ENCODE measurements around the gene GPX6.
"Not testable (repeated sequence)": the region's sequence is repeated elsewhere in the genome, so short reads cannot be mapped to it uniquely, and the experiment has no call there.

Gene GPX6

GRCh38 chr6:28515676-28516075 is at the start of gene GPX6:
Gene GPX6, minus strand, starts transcription at chr6:28515793. Its CDS starts 50 bp downstream, at chr6:28515743.
- DNase-seq: no peak

- DNase-seq: no peak
Observed at GRCh38 chr6:28563430-28564095, 48.0 kb upstream of the GPX6 start.

GRCh38 chr6:28558629-28559028 is 43.0 kb upstream of the GPX6 start:
- DNase-seq: no peak

- DNase-seq: no peak
Observed at GRCh38 chr6:28555136-28555535, 39.5 kb upstream of the GPX6 start.

GRCh38 chr6:28553986-28554881 is 38.6 kb upstream of the GPX6 start:
- DNase-seq: no peak

GRCh38 chr6:28553384-28553985 is 37.9 kb upstream of the GPX6 start:
- DNase-seq: no peak

- DNase-seq: no peak
Observed at GRCh38 chr6:28551891-28552666, 36.5 kb upstream of the GPX6 start.

- DNase-seq: not testable (repeated sequence)
Observed at GRCh38 chr6:28547003-28547402, 31.4 kb upstream of the GPX6 start.

- no peak for DNase-seq
Observed at GRCh38 chr6:28545955-28546354, 30.4 kb upstream of the GPX6 start.

- DNase-seq: no peak
Observed at GRCh38 chr6:28543651-28544610, 28.3 kb upstream of the GPX6 start.

GRCh38 chr6:28542440-28543296 is 27.1 kb upstream of the GPX6 start:
- peak; percentile 76 for DNase-seq

GRCh38 chr6:28541996-28542395 is 26.4 kb upstream of the GPX6 start:
- no peak for DNase-seq

- DNase-seq: peak; percentile 16
Observed at GRCh38 chr6:28537509-28538140, 22.0 kb upstream of the GPX6 start.

GRCh38 chr6:28537065-28537464 is 21.5 kb upstream of the GPX6 start:
- no peak for DNase-seq

- DNase-seq: no peak
Observed at GRCh38 chr6:28534875-28535274, 19.3 kb upstream of the GPX6 start.

- no peak for DNase-seq
Observed at GRCh38 chr6:28534306-28534705, 18.7 kb upstream of the GPX6 start.

- no peak for DNase-seq
Observed at GRCh38 chr6:28531479-28532128, 16.0 kb upstream of the GPX6 start.

- no peak for DNase-seq
Observed at GRCh38 chr6:28530777-28531176, 15.2 kb upstream of the GPX6 start.

- no peak for DNase-seq
Observed at GRCh38 chr6:28525496-28526039, 10.0 kb upstream of the GPX6 start, which contains the start of gene GPX5. Gene GPX5, plus strand, starts transcription at chr6:28525881. Its CDS starts 133 bp downstream, at chr6:28526014.
